Brain pericyte (primary cell): ENCODE data around the gene EPHA1.
"Not testable (repeated sequence)": the region's sequence is repeated elsewhere in the genome, so short reads cannot be mapped to it uniquely, and the experiment has no call there.

Source experiments
- DNase-seq: peaks from one replicate; pipeline ENCODE4 v3.0.0-alpha.2; 2012; ENCODE audit warnings: low read depth, low spot score

EPHA1 gene

GRCh38 chr7:143405173-143406001 lies 3.3 kb downstream of the EPHA1 start:
- no peak for DNase-seq

DNA sequence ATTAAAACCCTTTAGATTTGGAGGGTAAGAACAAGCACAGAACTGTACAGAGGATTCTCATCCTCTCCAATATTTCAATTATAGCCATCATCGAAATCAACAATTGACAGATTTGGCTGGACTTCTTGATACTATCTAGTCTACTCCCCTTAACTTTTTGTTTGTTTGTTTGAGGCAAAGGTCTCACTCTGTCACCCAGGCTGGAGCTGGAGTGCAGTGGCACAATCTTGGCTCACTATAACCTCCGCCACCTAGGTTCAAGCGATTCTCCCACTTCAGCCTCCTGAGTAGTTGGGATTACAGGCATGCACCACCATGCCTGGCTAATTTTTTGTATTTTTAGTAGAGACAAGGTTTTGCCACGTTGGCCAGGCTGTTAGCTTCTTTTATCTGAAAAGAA lies 6.4 kb downstream of the EPHA1 start:
- DNase-seq: not testable (repeated sequence)

DNA sequence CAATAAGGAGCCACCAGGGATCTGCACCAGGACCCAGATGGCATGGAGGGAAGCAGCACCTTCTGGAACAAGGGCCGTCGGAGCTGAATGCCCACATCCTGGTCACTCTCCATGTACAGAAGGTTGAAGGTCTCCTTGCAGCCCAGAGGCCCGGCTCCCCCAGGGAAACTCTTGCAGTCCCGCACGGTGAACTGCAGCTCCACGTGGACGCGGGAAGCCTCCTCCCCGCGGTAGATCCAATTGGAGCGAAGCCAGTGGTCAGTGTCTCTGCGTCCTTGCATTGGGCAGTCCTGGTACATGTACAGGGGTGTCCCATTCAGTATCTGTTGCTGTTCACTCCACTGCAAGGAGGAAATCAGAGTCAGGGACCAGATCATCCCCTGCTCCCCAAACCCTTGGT lies 7.4 kb downstream of the EPHA1 start:
- DNase-seq: no peak

DNA sequence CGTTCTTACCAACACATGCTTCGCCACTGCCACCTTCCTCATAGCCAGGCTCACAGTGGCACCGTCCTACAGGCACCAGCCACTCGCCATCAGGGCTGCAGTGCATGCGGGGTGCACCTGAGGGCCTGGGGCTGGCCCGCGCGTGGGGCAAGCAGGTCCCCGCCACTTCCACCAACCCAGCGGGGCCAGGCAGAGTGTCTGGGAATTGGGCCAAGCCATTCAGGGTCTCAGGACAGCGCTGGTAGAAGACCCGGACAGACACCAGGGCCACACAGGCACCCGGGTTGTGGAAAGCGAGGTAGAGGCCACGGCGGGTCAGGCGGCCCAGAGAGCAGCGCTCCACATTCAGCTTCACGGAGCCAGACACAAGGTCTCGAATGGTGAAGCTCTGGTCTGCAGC lies 9.0 kb downstream of the EPHA1 start:
- DNase-seq: no peak

DNA sequence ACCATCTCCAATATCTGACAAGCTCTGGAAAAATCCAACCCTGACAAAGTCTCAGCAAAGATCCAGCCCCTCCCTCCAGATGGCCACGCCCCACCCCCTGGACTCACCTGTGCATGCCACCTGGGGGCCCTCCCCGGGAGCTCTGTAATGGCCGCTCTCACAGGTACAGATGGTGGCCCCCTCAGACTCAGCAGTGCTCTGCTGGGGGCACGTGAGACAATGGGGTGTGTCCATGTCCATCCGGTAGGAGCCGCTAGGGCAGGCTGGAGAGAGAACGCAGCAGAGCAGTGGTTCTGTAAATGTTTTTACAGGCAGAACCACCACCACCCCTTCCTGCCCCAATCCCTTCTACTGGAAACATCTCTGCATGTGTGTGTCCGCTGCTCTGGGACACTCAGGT lies 9.5 kb downstream of the EPHA1 start:
- no peak for DNase-seq

DNA sequence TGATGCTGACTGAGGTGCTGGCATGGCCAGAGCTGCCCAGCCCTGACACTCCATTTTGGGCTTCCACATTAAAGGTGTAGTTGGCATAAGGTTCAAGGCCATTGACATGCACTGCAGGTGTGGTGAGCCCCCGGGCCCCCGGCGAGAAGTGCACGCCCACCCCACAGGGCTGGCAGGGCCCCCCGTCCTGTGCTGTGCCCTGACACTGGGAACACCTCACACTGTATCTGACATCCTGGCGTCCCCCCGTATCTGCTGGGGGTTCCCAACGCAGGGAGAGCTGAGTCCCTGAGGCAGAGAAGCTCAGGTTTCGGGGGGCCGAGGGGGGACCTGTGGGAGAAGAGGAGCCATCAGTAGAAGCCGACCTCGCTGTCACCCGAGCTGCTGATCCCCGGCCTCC lies 10.0 kb downstream of the EPHA1 start:
- DNase-seq: no peak

- no peak for DNase-seq
Measured at GRCh38 chr7:143397710-143398530, 10.7 kb downstream of the EPHA1 start.

- no peak for DNase-seq
Measured at GRCh38 chr7:143396625-143397556, 11.8 kb downstream of the EPHA1 start.

GRCh38 chr7:143396182-143396581 lies 12.5 kb downstream of the EPHA1 start:
- DNase-seq: no peak

DNA sequence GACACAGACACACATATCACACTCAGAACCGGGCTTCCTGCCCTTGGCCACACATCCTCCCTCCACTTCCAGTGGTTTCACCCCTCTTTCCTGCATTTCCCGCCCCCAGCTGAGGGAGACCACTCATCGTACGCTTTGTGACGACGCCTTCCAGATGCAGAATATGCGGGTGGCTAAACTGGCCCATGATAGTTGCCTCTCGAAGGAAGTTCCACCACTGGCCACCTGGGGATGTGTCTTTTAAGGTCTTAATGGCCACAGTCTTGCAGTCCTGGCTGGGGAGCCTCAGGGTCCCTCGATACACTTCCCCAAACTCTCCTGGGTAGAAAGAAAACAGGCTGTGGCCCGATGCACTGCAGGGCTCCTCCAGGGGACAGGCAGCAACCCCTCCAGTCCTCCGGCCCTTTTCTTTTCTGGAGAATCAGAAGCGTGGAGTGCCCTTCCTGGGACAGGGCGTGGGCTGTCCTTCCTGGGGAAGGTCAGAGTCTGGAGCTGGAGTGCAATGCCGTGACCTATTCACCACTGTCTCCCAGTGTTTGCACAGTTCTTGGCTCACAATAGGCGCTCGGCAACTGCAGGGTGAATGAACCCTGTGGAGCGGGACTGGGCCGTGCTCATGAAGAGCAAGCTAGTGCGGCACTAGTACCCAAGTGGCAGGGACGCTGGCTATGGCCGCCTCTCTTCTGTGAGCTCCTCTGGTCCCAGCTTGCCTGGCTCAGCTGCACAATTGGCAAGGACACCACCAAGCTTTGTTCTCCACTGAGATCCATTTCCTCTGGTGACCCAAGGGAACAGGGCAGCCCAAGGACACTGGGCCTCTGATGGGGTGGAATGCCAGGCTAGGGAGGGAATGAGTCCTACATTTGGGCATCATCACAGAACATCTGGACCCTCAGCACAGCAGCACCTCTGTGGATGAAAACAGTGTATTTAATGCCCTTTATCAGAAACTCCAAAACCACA lies 13.2 kb downstream of the EPHA1 start:
- no peak for DNase-seq

GRCh38 chr7:143394777-143395176 lies 13.9 kb downstream of the EPHA1 start:
- no peak for DNase-seq

GRCh38 chr7:143394068-143394467 lies 14.6 kb downstream of the EPHA1 start:
- DNase-seq: no peak

DNA sequence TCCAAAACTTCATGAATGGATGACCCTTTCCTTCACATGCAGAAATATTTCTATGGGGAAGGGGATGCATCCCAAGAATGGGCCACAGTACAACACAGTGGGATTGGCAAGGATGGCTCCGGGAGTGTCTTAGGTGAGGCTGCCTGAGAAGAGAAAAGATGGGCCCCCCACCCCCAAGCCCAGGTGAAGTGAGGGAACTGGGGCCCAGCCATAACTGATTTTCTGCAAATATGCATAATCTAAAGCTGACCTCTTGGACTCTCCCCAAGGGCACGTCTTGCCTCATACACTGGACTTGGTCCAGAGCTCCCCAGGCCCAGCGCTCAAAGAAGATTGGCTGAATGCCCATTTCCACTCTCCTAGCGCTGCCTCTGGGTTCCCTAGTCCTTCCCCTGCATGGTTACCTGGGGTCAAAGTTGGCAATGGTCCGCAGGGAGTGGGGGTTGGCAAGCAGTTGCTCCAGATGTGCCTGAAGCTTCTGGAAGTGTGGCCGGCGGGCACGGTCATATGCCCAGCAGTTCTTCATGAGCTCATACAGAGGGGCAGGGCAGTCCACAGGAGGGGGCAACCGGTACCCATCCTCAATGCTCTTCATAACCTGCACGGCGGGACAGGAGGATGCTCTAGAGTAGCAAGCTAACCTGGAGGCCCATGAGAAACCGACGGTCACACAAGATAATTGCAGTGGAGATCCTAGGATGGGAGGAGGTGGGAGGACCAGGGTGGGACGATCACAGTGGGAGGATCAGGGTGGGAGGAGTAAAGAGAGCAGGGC lies 15.2 kb downstream of the EPHA1 start:
- no peak for DNase-seq

DNA sequence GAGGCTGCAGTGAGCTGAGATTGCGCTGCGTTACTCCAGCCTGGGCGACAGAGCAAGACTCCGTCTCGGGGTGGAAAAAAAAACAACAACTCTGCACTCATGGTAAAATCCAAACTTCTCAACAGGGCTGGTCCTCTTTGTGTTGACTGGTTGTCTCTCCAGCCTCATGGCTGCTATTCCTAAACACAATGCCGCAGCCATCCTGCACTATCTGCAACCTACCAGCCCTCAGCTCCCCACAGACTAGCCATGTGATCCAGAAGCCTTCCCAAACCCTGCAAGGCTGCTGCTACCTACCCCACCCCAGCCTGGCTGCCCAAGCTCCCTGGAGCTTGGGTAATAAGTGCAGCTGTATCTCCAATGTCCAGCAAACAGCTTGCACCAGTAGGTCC lies 15.8 kb downstream of the EPHA1 start:
- DNase-seq: no peak

GRCh38 chr7:143392427-143392826 lies 16.2 kb downstream of the EPHA1 start:
- not testable (repeated sequence) for DNase-seq

GRCh38 chr7:143391462-143392404 lies 16.9 kb downstream of the EPHA1 start:
- no peak for DNase-seq

DNA sequence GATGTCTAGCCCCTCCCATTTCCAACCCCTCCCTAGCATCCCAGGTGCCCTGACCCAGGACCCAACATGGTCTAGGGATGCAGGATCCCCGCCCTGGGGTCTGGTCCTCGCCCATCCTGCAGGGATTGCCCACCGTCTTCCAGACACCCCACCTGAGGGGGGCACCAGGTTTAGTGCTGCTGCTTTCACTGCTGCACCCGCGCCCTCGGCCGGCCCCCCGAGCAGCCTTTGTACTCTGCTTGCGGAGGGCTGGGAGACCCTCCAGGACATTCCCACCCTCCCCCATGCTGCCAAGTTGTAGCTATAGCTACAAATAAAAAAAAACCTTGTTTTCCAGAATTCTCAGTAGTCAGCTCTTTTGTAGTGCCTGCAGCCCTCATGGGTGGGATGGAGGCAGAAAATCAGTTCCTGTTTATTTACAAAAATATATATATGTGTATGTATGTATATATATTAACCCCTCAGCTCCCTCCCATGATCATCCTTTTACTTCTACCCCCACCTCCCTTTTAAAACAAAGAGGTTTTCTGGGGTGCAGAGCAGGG lies 17.8 kb downstream of the EPHA1 start:
- no peak for DNase-seq

GRCh38 chr7:143390104-143390772 lies 18.4 kb downstream of the EPHA1 start:
- DNase-seq: no peak
